Fibroblast of skin of abdomen (primary cell): ENCODE data around the gene PLEKHN1.
"Not testable (repeated sequence)": the region's sequence is repeated elsewhere in the genome, so short reads cannot be mapped to it uniquely, and the experiment has no call there.

Experiments
- DNase-seq: peaks from one replicate; pipeline ENCODE4 v3.0.0-alpha.2; 2013

PLEKHN1 gene

DNA sequence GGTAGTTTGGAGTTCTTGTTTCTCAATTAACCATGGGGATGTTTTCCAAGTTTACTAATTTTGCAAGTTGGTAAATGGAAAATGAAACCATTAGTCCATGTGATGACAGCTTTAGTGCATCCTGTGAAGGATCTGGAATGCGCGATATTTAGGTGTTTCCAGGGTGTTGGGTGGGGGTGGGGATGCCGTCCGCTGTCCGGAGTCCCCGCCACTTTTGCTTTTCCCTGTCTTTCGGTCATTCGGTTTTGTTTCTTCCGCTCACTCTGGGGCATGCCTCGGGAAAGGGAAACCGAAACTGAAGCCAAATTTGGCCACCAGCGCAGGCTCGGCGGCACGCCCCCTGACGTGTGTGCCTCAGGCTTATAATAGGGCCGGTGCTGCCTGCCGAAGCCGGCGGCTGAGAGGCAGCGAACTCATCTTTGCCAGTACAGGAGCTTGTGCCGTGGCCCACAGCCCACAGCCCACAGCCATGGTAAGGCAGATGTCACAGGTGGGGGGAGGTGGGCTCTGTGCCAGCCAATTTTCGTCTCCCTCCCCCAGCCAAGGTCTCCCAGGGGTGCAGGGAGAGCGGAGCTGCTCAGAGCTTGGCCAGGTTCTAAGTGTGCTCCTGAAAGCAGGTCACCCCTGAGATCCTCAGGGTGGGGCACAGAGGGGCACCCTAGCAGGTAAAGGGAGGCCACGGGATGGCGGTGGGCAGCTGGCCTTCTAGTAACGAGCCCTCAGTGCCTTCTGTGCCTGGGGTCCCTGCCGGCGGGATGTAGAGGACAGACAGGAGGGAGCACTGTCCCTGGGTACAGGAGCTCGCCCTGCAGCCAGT lies 47.0 kb downstream of the PLEKHN1 start, which contains the start of gene ISG15:
Gene ISG15, plus strand, starts transcription at position 393 of the 817 bp plus-strand sequence. Its CDS starts 77 bp downstream, at position 470.
- peak; percentile 81 for DNase-seq

DNA sequence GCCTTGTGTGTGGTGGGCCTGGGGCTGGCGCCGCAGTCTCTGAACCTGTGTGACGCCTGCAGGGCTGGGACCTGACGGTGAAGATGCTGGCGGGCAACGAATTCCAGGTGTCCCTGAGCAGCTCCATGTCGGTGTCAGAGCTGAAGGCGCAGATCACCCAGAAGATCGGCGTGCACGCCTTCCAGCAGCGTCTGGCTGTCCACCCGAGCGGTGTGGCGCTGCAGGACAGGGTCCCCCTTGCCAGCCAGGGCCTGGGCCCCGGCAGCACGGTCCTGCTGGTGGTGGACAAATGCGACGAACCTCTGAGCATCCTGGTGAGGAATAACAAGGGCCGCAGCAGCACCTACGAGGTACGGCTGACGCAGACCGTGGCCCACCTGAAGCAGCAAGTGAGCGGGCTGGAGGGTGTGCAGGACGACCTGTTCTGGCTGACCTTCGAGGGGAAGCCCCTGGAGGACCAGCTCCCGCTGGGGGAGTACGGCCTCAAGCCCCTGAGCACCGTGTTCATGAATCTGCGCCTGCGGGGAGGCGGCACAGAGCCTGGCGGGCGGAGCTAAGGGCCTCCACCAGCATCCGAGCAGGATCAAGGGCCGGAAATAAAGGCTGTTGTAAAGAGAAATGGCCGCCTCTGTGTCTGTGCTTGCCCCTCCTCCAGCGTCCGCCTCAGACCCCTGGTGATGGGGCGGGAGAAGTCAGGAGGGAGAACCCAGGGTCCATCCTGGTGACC lies 47.8 kb downstream of the PLEKHN1 start:
- peak; percentile 46 for DNase-seq

DNA sequence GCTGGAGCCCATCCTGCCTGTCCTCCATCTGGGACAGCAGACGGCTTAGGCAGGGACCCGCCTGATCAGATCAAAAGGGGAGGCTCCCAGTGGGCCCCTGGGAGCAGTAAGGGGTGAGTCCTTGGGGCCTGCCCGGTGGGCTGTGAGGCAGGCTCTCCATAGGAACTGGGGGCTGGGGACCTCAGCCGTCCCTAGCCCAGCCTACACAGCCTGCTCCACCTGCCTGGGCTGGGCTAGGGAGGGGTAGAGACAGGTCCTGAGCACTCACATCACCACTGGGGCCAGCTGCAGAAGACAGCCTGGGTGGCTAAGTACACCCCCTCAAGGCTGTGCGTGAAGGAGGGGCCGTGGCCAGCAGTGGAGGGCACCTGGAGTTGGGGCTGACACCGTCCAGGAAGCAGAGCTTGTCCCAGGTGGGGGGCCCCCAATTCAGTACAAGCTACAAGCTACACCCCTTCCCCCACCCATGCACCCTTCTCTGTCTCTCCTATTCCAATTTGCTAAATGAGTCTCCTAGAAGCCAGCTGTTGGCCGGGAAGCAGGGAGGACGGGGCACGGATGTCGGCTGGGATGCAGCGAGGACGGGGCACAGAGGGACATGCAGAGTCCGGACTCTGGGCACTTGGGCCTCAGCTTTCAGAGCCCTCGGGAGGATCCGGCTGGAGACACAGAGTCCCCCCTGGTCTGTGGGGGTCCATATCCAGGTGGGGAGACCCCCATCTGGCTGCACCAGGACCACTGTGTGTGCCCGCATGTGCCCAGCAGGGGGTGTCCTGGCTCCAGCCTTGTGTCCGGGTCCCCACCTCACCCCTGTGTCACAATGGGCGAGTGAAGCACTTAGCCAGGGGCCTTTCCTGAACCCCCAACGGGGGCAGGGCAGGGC lies 48.8 kb downstream of the PLEKHN1 start:
- DNase-seq, result peak; percentile 20

DNA sequence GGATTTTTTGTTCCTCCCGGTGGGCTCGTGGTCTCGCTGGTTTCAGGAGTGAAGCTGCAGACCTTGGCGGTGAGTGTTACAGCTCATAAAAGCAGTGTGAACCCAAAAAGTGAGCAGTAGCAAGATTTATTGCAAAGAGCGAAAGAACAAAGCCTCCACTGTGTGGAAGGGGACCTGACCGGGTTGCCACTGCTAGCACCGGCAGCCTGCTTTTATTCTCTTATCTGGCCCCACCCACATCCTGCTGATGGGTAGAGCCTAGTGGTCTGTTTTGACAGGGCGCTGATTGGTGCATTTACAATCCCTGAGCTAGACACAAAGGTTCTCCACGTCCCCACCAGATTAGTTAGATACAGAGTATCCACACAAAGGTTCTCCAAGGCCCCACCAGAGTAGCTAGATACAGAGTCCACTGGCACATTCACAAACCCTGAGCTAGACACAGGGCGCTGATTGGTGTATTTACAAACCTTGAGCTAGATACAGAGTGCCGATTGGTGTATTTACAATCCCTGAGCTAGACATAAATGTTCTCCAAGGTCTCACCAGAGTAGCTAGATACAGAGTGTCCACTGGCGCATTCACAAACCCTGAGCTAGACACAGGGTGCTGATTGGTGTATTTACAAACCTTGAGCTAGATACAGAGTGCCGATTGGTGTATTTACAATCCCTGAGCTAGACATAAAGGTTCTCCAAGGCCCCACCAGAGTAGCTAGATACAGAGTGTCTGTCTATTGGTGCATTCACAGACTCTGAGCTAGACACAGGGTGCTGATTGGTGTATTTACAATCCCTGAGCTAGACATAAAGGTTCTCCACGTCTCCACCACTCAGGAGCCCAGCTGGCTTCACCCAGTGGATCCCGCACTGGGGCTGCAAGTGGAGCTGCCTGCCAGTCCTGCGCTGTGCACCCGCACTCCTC lies 51.4 kb downstream of the PLEKHN1 start:
- not testable (repeated sequence) for DNase-seq

DNA sequence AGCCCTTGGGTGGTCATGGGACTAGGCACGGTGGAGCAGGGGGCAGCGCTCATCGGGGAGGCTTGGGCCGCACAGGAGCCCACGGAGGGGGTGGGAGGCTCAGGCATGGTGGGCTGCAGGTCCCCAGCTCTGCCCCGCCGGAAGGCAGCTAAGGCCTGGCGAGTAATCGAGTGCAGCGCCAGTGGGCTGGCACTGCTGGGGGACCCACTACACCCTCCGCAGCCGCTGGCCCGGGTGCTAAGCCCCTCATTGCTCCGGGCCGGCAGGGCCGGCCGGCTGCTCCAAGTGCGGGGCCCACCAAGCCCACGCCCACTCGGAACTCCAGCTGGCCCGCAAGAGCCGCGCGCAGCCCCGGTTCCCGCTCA lies 52.0 kb downstream of the PLEKHN1 start:
- not testable (repeated sequence) for DNase-seq

DNA sequence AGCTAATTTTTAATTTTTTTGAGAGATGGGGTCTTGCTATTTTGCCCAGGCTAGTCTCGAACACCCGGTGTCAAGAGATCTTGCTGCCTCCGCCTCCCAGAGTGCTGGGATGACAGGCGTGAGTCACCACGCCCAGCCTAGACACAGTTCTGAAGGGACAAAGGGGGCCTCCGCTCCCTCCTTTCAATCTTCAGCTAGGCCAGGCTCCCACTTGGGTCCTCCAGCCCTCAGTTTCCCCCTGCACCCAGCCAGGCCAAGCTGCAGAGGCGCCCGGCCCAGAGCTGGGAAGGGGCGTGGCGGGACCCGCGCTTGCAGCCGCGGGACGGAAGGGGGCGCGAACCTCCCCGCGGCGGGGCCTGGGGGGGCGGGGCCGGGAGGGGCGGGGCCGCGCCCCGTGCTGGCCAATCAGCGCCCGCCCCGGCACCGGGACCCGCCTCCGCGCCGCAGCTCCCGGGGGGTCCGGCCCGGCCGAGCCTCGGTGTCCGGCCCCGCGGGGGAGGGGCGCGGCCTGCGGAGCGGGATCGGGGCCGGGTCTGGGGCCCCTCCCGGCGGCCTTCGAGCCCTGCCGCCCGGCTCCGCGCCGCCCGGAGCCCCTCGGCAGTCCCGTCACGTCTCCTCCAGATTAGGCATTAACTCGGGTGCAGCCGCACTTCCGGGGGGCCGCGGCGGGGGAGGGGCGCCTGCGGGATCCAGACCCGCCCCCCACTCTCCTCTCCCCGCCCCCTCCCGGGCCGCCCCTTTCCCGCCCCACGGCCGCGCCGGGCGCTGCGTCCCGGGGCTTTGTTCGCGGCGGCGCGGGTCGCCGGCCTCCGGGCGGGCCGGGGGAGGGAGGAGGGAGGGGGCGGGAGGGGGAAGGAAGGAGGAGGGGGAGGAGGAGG lies 53.1 kb downstream of the PLEKHN1 start:
- peak; percentile 88 for DNase-seq

DNA sequence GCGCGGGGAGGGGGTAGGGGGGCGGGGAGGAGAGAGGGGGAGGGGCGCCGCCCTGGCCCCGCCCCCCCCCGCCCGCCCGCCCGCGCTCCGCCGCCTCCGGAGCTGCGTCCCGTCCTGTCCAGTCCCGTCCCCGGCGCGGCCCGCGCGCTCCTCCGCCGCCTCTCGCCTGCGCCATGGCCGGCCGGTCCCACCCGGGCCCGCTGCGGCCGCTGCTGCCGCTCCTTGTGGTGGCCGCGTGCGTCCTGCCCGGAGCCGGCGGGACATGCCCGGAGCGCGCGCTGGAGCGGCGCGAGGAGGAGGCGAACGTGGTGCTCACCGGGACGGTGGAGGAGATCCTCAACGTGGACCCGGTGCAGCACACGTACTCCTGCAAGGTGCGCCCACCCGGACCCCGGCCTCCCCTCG lies 53.7 kb downstream of the PLEKHN1 start, which contains the start of gene AGRN:
Gene AGRN, plus strand, starts transcription at position 121 of the 405 bp plus-strand sequence. Its CDS starts 53 bp downstream, at position 174.
- DNase-seq, result no peak

DNA sequence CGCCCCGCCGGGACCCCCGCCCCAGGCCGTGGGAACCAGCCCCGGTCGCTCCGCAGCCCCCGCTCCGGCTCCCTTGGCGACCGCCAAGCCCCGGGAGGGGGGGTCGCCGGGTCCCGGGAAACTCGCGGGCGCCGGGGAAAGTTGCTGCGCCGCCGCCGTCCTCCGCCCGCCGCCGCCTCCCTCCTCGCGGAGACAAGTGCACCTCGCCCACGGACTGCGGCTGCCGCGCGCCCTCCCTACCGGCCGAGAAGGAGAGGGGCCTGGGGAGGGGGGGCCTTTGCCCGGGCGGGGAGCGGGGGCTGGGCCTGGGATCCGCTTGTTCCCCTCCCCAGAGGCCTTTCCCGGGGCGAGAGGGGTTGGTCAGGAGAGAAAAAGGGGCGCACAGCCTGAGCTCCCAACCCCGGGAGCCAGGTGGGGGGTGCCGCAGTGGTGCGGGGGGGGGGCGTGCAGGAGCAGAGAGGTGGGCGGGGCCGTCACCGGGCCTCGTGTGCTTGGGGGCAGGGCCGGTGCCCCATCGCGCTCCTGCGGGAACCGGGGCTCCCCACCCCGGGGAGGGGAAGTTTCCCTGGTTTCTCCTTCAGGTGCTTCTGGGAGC lies 54.2 kb downstream of the PLEKHN1 start:
- DNase-seq, result no peak

DNA sequence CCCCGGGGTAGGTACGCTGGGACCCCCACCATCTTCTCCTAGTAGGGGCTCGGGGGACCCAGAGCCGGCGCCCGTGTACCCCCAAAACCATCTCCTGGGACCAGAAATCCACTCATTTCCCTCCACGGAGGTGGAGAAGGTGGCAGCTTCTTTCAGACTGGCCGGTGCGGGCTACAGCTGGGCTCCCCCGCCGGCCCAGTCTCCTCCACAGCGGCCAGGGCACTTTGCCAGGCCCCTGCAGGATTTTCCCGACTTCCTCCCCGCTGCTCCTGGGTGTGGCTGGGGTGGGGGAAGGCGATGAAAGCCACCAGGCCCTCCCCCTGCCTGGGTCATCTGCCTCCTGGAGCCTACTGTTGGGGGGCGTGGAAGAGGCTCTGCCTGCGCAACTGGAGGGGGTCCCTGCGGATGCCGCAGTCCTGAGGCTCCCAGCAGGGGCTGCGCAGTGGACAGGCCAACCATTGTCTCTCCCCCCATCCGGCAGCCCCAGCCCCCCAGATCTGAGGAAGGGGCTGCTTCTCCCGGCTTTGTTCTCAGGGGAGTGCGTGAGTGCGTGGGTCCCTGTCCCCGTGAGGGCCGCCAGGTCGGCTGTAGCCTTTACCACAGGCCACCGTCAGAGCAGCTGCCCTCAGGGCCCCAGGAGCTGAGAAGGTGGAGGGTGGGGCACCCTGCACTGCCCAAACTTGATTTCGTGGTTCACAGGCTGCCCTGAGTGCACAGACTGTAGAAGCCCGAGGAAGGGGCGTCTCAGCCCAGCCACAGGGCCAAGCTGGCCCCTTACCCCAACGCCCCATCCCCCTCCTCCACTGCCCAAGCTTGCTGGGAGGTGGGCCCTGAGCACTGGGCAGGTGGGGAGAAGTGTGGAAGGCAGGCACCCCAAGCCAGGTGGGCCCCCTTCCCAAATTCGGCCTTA lies 55.0 kb downstream of the PLEKHN1 start:
- peak; percentile 85 for DNase-seq

DNA sequence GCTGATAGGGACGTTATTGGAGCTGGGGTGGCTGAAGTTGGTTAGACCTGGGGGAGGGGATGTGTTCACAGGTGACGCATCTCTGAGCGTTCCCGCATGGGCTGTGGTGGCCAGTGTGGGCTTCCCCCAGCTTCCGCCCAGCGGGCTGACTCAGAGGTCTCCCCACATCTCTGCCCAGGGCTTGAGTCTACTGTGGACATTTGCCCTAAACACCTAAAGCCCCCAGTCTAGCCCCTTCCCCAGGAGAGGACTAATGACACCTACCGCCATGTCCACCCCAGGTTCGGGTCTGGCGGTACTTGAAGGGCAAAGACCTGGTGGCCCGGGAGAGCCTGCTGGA lies 55.6 kb downstream of the PLEKHN1 start:
- peak; percentile 20 for DNase-seq

DNA sequence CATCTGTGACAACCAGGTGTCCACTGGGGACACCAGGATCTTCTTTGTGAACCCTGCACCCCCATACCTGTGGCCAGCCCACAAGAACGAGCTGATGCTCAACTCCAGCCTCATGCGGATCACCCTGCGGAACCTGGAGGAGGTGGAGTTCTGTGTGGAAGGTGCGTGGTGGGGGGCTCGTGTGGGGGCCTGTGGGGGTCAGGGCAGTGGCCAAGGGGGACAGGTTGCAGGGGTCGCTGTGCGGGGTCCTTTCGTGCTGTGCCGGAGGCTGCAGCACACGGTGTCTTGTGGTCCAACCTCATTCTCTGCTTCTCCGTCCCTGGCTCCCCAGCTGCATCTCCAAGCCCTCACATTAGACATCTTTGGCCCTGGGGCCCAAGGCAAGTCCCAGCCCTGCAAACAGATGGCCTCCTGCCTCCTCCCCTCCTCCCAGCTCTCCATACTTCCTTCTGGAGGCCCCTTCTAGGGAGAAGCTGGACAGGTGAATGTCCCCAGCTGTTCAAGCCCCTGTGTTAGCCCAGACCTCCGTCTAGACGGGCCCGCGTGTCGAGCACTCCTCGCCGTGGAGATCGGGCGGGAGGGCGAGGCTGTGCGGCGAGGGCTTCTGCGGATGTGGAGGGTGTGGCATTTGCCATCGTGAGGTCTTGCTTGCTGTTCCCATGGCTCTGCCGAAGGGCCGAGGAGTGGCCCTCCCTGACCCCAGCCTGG lies 56.2 kb downstream of the PLEKHN1 start:
- no peak for DNase-seq

DNA sequence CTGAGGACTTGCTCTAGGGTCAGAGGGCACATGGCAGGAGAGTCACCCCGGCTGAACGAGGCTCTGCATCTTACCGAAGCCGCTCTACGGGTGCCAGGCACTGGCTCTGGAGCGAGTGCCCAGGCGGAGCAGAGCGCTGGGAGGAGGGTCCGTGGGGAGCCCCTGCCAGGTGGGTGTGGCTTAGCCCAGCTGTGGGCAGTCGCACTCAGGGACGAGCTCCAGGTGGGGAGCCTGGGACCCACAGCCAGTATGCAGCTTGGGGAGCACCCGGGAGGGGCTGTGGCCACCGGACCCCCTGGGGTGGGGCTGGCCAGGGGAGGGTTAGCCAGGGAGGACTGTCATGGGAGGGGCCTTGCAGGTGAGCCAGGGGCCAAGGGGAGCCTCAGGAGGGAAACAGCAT lies 57.4 kb downstream of the PLEKHN1 start:
- DNase-seq, result no peak

DNA sequence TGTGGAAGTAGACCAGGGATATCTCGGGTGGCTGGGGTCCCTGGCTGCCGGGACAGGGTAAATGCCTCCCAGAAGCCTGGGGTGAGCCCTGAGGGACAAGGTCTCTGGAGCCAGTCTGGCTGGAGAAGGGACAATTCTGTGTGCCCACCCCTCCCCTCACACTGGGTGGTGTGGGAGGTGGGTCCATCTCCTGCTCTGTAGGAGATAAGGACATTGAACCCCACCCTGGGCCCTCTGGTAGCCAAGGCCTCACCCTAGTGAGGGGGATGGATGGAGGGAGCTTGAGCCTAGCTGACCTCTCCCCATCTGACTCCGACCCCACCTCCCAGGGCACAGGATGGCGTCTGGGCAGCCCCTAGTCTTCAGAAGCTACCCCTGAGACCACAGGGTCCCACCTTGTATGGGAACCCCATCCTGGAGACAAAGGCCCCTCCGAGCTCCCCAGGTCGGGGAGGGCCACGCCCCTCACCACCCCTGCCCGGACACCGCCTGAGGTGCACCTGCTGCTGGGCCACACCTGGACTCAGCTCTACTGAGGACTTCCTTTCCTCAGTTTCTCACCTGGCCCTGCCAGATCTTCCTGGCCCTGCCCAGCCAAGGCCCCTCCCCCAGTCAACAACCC lies 58.0 kb downstream of the PLEKHN1 start:
- no peak for DNase-seq

DNA sequence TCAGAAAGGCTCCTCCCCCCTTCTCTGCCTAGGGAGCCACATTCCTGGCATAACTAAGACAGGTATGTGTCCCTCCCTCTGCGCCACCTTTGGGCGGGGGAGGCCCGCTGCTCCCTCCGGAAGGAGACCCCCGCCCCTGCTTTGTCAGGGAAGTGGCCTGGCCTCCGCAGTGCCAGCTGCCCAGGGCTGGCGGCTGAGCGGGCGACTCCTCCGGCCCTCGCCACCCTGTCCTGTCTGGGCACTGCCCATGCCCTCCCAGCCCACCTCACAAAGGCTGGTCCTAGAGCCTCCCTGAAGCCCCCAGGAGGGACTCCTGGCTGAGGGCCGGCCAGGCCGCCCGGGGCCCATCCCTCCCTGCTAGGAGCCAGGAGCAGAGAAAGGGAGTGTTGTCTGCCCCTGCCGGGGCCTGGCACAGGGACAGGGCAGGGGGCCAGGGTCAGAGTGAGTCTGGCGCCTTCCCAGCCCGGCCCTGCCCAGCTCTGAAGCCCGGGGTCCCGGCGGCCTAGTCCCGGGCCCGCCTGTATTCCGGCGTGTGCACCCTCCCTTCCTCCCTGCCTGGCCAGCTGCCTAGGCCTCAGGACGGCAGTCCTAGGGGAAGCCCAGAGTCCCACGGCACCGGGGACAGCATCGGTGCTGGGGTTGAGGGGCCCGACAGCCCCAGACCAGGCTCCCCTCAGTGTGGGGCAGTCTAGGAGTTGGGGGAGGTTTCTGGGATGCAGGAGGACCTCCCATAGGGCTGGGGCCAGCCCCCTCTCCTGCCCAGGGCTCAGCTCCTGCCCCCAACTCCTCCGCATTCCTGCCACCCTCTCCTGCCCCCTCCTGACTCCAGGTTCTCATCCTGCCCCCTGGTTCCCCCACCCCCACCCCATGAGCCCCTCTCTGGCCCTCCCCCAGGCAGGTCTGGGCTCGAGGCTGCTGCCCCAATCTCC lies 58.8 kb downstream of the PLEKHN1 start:
- peak; percentile 35 for DNase-seq
